NCI-H2227 treated with DMSO at 0.1 percent for 48 hours (cell line): Measurements from ENCODE around the gene PRM3.

ENCODE experiments used
- DNase-seq: peaks from one replicate; lab custom pipeline; 2025; lab: John Stamatoyannopoulos, UW

The PRM3 gene

DNA sequence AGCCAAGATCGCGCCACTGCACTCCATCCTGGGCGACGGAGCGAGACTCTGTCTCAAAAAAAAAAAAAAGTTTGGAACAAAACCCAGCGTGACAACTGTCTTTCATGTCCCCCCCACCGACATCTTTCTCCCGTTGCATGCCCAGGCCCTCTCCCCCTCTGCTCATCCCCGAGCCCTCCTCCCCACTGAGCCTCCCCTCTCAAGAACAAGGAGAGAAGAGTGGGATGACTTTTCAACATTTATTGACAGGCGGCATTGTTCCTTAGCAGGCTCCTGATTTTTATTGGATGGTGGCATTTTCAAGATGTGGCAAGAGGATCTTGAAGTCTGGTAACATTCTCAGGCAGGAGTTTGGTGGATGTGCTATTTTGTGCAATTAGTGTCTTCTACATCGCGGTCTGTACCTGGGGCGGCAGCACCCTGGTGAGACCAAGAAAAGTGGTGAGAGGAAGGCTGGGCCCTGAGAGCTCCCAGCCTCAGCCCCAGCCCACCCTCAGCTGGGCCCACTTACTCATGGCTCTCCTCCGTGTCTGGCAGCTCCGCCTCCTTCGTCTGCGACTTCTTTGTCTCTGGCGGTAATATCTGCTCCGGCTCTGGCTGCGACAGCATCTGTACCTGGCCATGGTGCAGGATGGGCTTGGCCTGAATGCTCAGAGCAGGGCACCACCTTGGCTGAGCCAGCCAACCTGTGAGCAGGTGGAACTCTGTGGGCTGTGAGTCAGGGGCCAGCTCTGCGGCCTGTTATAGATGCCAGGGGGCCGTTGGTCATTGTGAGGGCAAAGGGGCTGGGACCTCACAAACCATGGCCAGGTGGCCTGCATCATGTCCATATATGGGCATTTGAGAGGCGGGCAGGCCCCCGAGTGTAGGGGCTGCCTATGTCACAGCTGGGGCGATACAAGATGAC, 7.4 kb upstream of the PRM3 start, which contains the start of gene PRM1:
Gene PRM1 (minus strand): TSS at position 715 of the 907 bp plus-strand sequence. CDS start 92 bp downstream, at position 623.
- DNase-seq, result no peak

GRCh38 chr16:11278681-11279628, 5.5 kb upstream of the PRM3 start:
- DNase-seq, result no peak

DNA sequence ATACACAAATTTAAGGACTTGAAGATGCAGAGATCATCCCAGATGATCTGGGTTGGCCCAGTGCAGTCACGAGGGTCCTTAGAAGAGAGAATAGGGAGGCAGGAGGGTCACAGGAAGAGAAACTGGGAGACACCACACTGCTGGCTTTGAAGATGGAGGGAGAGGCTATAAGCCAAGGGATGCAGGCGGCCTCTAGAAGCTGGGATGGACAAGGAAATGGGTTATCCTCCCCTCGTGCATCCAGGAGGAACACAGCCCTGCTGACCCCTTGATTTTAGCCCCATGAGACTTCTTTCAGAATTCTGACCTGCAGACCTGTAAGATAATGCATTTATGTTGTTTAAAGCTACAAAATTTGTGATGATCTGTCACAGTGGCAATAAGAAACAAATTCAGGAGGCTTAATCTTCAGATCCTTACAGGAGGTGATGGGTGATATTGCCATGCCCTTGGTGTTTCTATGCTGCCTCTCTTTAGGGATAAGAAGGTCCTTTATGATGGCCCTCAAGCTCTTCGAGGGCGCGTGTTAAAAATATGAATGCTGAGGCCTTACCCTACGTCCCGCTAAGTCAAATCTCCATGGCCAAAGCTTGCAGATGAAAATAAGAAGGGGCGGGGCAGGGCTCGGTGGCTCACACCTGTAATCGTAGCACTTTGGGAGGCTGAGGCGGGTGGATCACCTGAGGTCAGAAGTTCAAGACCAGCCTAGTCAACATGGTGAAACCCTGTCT, 4.3 kb upstream of the PRM3 start:
- DNase-seq, result no peak

DNA sequence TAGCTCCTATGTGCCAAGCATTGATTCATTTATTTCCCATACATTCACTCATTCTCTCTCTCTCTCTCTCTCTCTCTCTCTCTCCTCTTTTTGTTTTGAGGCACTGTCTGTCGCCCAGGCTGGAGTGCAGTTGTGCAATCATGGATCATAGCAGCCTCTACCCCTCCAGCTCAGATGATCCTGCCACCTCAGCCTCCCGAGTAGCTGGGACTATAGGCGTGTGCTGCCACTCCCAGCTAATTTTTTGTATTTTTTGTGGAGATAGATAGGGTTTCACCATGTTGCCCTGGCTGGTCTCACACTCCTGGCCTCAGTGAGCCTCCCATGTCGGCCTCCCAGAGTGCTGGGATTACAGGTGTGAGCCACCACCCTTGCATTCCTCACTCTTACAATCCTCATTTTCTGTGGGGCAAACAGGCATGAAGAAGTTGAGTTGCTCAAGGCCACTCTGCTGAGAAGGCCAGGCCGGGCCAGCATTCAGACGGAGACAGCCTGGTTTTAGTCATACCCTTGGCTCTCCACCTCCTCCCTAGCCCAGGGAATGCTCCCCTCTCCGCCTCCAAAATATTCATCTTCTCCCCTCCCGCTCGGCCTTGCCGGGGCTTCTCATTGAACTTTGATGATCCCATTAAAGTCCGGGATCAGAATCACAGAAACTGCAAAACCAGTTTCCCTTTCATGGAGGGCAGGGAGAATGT, 3.6 kb upstream of the PRM3 start:
- no peak for DNase-seq

DNA sequence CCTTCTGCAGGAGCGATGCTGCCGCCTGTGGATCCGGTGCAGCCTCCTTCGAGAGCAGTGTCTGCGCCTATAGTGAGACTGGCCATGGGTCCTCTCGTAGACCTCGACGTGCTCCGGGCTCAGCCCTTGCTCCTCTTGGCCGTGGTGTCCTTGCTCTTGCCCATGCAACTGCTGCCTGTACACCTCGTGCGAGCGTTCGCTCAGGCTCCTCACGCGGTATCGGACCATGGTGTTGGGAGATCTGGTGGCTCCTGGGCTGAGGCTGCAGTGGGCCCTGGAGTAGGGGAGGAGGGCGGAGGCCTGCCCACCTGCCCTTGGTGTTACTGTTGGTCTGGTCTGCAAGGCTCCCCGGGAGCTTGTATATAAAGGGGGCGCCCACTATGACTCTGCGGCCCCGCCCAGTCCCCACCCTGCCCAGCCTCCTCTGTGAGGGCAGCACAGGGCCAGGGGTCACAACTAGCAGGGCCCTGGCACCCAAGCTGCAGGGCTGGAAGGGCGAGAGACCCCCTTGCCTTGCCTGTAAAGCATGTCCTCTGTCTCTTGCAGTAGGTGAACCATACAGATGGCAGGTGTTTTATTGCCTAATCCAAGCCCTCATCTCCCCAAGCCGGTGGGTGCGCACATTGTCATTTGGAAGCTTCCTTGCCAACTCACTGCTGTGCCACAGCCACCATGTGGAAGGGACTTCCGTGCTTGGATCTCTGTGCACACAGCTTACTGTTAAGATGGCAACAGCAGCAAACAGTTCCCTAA, 2.9 kb upstream of the PRM3 start, which contains the start of gene PRM2:
Gene PRM2 (minus strand): TSS at position 338 of the 753 bp plus-strand sequence. CDS start 110 bp downstream, at position 228.
- DNase-seq, result no peak

DNA sequence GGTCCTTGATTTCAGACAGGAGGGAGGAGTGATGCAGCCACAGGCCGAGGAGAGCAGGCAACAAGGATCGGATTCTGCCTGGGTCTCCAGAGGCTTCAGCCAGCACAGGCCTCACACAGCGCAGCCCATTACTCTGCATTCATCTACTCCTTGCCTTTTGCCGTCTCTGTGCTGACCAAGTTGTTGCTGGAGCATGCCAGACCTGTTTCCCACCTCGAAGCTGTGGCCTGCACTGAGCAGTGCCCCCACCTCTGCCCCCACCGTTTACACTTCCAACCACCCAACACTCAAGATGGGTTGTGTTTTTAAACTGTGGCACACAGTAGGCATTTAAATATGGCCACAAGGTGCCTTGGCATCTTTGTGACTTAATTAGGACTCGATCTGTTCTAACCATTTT, 1.5 kb upstream of the PRM3 start:
- DNase-seq, result no peak

DNA sequence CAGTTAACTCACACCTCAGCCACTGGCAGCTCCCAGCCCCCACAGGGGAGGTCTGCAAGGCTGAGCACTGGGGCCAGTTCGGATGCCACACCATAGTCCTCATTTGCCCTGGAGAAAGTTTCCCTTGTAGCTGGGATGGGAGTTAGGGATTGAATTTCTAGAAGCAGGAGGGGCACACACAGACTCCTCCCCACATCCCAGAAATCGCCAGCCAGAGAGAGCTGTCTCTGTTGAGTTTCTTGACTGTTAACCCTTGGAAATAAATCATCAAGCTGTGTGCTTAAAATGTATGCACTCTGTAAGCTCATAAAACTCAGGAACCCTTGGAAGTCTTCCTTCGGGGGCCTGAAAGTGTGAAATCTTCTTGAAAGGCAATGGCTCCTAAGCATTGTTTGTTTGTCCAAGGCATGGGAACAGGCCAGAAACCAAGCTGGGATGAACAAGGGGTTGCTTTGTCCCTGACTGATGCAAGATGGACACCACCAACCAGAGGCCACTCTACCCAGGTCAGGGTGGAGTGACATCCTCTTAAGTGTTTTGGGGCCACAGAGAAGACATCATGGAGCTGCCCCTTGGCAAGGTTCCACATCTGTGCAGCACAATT, 394 bp upstream of the PRM3 start:
- DNase-seq, result no peak

- DNase-seq, result no peak
Measured at GRCh38 chr16:11272484-11272883, 945 bp downstream of the PRM3 start.

GRCh38 chr16:11271610-11272009, 1.8 kb downstream of the PRM3 start:
- no peak for DNase-seq

GRCh38 chr16:11270602-11271162, 2.7 kb downstream of the PRM3 start:
- DNase-seq, result no peak

- no peak for DNase-seq
Measured at GRCh38 chr16:11268921-11269375, 4.5 kb downstream of the PRM3 start, which contains the start of gene TNP2. Gene TNP2, minus strand, starts transcription at chr16:11269325. Its CDS starts 63 bp downstream, at chr16:11269262.

DNA sequence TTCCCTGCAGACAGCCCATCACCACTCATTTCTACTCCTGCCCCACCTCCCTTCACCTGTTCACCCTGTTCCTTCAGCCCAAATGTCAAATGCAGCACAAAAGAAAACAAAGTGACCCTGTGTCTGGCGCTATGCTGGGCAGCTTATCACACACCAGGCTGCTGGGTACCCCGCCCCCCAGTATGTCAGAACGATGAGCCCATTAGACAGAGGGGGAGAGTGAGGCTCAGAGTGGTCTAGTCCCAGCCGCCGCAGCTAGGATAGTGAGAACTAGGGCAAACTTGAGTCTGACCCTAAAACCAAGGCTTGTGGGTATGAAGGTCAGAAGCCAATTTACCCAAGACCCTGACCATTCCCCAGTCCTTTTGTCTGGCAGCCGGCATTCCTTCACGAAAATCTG, 8.3 kb downstream of the PRM3 start:
- no peak for DNase-seq

DNA sequence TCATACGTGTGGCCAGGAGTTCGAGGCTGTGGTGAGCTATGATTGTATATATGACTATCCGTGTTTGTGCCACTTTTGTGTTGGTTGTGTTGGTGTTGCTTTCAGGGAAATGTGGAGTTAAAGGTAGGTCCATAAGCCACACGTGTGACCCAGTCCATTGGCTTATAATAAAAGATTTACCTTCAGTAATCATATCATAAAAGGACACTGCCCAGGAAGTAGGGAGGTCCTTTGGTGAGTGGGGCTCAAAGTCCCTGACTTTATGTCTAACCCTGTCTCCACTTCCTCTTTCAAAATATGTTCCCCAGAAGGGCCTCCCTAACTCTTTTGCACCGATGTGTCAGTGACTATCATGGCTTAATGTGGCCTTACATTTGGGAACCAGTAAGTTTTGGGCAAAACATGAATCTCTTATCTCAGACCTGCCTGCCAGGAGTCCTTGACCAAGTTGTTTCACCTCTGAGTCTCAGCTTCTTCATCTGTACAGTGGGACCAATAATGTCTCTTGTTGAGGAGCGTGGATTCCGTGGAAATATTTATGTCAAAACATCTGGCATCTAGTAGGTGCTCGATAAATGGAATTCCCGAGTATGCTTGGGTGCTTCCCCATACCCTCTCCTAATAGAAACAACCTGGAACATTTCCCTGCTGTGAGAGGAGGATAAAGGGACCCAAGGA, 9.1 kb downstream of the PRM3 start:
- no peak for DNase-seq

- no peak for DNase-seq
Measured at GRCh38 chr16:11263737-11264136, 9.7 kb downstream of the PRM3 start.

DNA sequence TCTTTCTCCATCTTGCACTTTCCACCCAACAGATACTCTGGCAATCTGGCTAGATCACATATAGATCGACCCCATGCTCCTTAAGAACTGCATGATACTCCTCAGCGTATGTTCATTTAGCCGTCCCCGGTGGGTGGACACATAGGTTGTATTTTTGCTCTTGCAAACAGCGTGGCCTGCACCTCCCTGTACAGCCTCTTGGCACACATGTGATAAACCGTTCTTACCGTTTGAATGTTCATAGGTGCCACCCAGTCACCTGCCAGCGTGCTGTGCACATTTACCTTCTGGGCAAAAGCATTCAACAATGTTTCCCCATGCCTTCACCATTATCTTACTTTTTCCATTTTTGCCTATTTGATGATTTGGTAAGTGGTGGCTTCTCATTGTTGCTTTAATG, 10.5 kb downstream of the PRM3 start:
- DNase-seq, result no peak

DNA sequence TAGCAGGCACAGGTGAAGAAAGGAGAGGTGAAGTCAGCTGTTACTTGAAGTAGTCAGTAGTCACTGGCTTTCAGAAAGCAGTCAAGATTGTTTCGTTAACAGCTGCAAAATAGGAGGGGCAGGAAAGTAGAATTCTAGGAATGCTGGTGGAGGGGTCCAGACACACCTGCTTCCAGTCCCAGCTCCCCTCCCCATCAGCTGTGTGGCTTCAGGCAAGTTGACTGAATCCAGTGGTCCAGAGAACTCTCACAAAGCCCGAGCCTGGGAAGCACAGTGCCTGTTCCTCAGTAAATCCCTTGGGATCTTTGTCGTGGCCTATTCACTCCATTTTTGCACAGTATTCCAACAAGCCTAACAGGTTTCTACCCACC, 12.8 kb downstream of the PRM3 start:
- DNase-seq, result no peak

DNA sequence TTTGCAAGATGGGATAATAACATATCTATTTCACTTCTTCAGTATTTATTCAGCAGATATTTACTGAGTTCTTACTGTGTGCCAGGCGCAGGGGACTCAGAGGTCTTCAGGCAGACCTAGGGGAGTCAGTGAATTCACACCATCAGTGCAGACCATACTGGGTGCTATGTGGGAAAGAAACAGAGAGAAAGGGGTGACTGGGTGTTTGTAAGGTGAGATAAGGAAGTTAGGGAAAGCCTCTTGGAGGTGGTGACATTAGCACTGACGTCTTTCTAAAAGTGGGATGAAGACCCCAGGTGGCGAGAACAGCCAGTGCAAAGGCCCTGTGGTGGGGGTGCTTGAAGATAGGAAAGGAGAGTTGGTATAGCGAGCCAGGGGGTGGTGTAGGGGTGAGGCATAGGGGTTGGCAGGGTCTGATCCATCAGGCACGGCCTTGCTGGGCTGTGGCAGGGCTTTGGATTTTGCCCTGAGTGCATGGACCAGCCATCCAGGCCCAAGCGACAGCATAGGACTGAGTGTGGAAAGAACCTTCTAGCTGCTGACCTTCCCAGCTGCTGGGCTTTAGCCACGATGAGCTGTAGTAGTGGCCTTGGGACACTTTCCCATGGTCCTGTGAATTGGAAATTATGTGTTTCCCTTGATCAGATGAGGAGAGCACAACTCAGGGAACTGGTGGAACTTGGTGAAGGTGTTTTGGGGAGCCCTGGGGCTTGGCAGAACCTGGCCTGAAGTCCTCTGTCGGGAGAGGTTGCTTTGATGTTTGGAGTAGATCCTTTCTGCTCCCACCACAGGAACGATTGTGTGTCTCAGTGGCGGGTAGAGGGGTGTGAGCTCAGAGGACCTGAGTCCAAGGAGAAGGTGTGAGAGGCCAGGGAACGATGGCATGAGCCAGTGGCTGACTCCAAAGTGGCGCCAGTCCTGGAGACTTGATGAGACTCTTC, 13.5 kb downstream of the PRM3 start:
- no peak for DNase-seq
